HG03342 (cell line): ENCODE results near the gene TMEM225B.
"Not testable (repeated sequence)": the region's sequence is repeated elsewhere in the genome, so short reads cannot be mapped to it uniquely, and the experiment has no call there.

ENCODE experiments used
- ATAC-seq: cut with Tn5 transposase; IDR thresholded peaks from one replicate; pipeline ENCODE4 v1.9.1; 2021; ENCODE audit warnings: mild to moderate bottlenecking, moderate library complexity; ENCODE audit not compliant: unreplicated experiment

TMEM225B gene

GRCh38 chr7:99579281-99579955 is 18.6 kb upstream of the TMEM225B start:
- no peak for ATAC-seq

- no peak for ATAC-seq
Observed at GRCh38 chr7:99579956-99580777, 17.9 kb upstream of the TMEM225B start.

- ATAC-seq = not testable (repeated sequence)
Observed at GRCh38 chr7:99580778-99581332, 17.2 kb upstream of the TMEM225B start.

GRCh38 chr7:99588868-99589267 is 9.2 kb upstream of the TMEM225B start:
- ATAC-seq = no peak

GRCh38 chr7:99594948-99595745 is 2.9 kb upstream of the TMEM225B start:
- no peak for ATAC-seq

GRCh38 chr7:99596408-99596955 is 1.6 kb upstream of the TMEM225B start:
- no peak for ATAC-seq

GRCh38 chr7:99599836-99600235 is 1.8 kb downstream of the TMEM225B start:
- ATAC-seq = no peak

- no peak for ATAC-seq
Observed at GRCh38 chr7:99601656-99602310, 3.7 kb downstream of the TMEM225B start.

- ATAC-seq = no peak
Observed at GRCh38 chr7:99605527-99605926, 7.5 kb downstream of the TMEM225B start.

- ATAC-seq = no peak
Observed at GRCh38 chr7:99606531-99606930, 8.5 kb downstream of the TMEM225B start.

- ATAC-seq = no peak
Observed at GRCh38 chr7:99607548-99607947, 9.5 kb downstream of the TMEM225B start.

- ATAC-seq = no peak
Observed at GRCh38 chr7:99614495-99614894, 16.4 kb downstream of the TMEM225B start.

- ATAC-seq = no peak
Observed at GRCh38 chr7:99615989-99616358, 17.9 kb downstream of the TMEM225B start.

- ATAC-seq = peak; percentile 92
Observed at GRCh38 chr7:99616359-99617191, 18.5 kb downstream of the TMEM225B start, which contains the start of gene ZSCAN25. ZSCAN25 (plus strand) TSS chr7:99616946; CDS start chr7:99619607, 2,661 bp downstream.

- ATAC-seq = peak; percentile 43
Observed at GRCh38 chr7:99617192-99617781, 19.2 kb downstream of the TMEM225B start.

GRCh38 chr7:99618726-99619125 is 20.7 kb downstream of the TMEM225B start:
- ATAC-seq = no peak

- no peak for ATAC-seq
Observed at GRCh38 chr7:99619571-99620130, 21.6 kb downstream of the TMEM225B start.

- ATAC-seq = no peak
Observed at GRCh38 chr7:99621271-99621670, 23.2 kb downstream of the TMEM225B start.

- ATAC-seq = no peak
Observed at GRCh38 chr7:99622596-99622995, 24.5 kb downstream of the TMEM225B start.
